IMR-90 (cell line): ENCODE data around the gene NT5DC2. TPM values are rescaled to one million over a fixed set of nuclear protein-coding genes. Genes with fewer than 3 reads are reported as not detected.

Experiments
- ATAC-seq: fragments of 200-7000 bp; cut with Tn5 transposase; 2 replicates; pipeline ENCODE4 v1.9.1; 2020; ENCODE audit warnings: low read depth, mild to moderate bottlenecking, moderate library complexity
- BruUV-seq: library from RNA; stranded (reverse); fragments of 400-500 nt; replicated peaks from 2 replicates; lab custom pipeline; 2021; lab: Mats Ljungman, UMichigan
- CTCF ChIA-PET: fragments of 300-600 bp; formaldehyde crosslinking; extraction: SDS; loops from one replicate; lab custom pipeline; 2021; ENCODE audit warnings: antibody characterized with exemption; lab: Yijun Ruan, JAX
- POLR2A ChIA-PET: fragments of 300-600 bp; sonication (Branson Sonifier 250); formaldehyde crosslinking; loops from one replicate; lab custom pipeline; 2022; ENCODE audit warnings: antibody characterized with exemption; ENCODE audit not compliant: unreplicated experiment; lab: Charles Lee
- DNase-seq: peaks from one replicate; pipeline ENCODE4 v3.0.0; 2013
- H2AFZ ChIP-seq: replicated peaks from 2 replicates; pipeline ENCODE3; 2013; ENCODE audit warnings: low read length, mild to moderate bottlenecking; ENCODE audit not compliant: poor library complexity
- H2AK5ac ChIP-seq: 2 replicates; pipeline ENCODE4 v1.6.1; 2013; ENCODE audit warnings: low read depth, low read length, inconsistent platforms
- H2AK9ac ChIP-seq: replicated peaks from 2 replicates; pipeline ENCODE3; 2013; ENCODE audit warnings: mild to moderate bottlenecking, low read depth, low read length, moderate library complexity; ENCODE audit not compliant: poor library complexity
- H2BK120ac ChIP-seq: 2 replicates; pipeline ENCODE4 v1.6.1; 2013; ENCODE audit warnings: low read depth, low read length, inconsistent platforms
- H2BK15ac ChIP-seq: 3 replicates; pipeline ENCODE4 v1.6.1; 2013; ENCODE audit warnings: low read depth, low read length, inconsistent platforms
- H2BK20ac ChIP-seq: 2 replicates; pipeline ENCODE4 v1.6.1; 2013; ENCODE audit warnings: low read depth, mild to moderate bottlenecking, inconsistent platforms, low read length, moderate library complexity
- H2BK5ac ChIP-seq: 2 replicates; pipeline ENCODE4 v1.6.1; 2013; ENCODE audit warnings: mild to moderate bottlenecking, low read depth, low read length, inconsistent platforms; ENCODE audit not compliant: poor library complexity, severe bottlenecking
- H3K14ac ChIP-seq: replicated peaks from 2 replicates; pipeline ENCODE4 v1.6.1; 2013; ENCODE audit warnings: low read depth, low read length, inconsistent platforms
- H3K18ac ChIP-seq: 2 replicates; pipeline ENCODE4 v1.6.1; 2013; ENCODE audit warnings: low read depth, low read length, control low read depth
- H3K23ac ChIP-seq: 2 replicates; pipeline ENCODE4 v1.6.1; 2013; ENCODE audit warnings: low read depth, low read length, inconsistent platforms
- H3K27ac ChIP-seq: 2 replicates; pipeline ENCODE4 v1.5.1; 2013; ENCODE audit warnings: mild to moderate bottlenecking, control low read depth, low read length; ENCODE audit not compliant: insufficient read depth
- H3K27me3 ChIP-seq: 2 replicates; pipeline ENCODE4 v1.6.1; 2013; ENCODE audit warnings: low read length; ENCODE audit not compliant: control insufficient read depth, insufficient read depth
- H3K36me3 ChIP-seq: 2 replicates; pipeline ENCODE4 v1.6.1; 2013; ENCODE audit warnings: low read length, mixed read lengths; ENCODE audit not compliant: control insufficient read depth, insufficient read depth
- H3K4ac ChIP-seq: 2 replicates; pipeline ENCODE4 v1.6.1; 2013; ENCODE audit warnings: low read depth, low read length, inconsistent platforms
- H3K4me1 ChIP-seq: 2 replicates; pipeline ENCODE4 v1.6.1; 2013; ENCODE audit warnings: low read length, mixed read lengths; ENCODE audit not compliant: control insufficient read depth, insufficient read depth
- H3K4me2 ChIP-seq: 2 replicates; pipeline ENCODE4 v1.6.1; 2013; ENCODE audit warnings: low read depth, mild to moderate bottlenecking, control low read depth, low read length, moderate library complexity
- H3K4me3 ChIP-seq: 2 replicates; pipeline ENCODE4 v1.5.1; 2013; ENCODE audit warnings: low read depth, mild to moderate bottlenecking, control low read depth, low read length, moderate library complexity; ENCODE audit not compliant: insufficient read depth
- H3K56ac ChIP-seq: 2 replicates; pipeline ENCODE4 v1.6.1; 2013; ENCODE audit warnings: low read length, inconsistent platforms; ENCODE audit not compliant: insufficient read depth; ENCODE audit errors: extremely low read depth
- H3K79me1 ChIP-seq, 2 experiments: 2 replicates each; pipeline ENCODE4 v1.6.1; 2013; ENCODE audit warnings: low read length in 2 of 2, inconsistent platforms in 1 of 2, low read depth in 1 of 2
- H3K9ac ChIP-seq: 2 replicates; pipeline ENCODE4 v1.6.1; 2013; ENCODE audit warnings: low read depth, low read length, control low read depth
- H3K9me1 ChIP-seq: 2 replicates; pipeline ENCODE4 v1.6.1; 2013; ENCODE audit warnings: low read length, inconsistent platforms; ENCODE audit not compliant: insufficient read depth
- H3K9me3 ChIP-seq: 2 replicates; pipeline ENCODE4 v1.6.1; 2013; ENCODE audit warnings: low read length; ENCODE audit not compliant: control insufficient read depth, insufficient read depth
- H4K20me1 ChIP-seq: 2 replicates; pipeline ENCODE4 v1.6.1; 2013; ENCODE audit warnings: low read length, inconsistent platforms; ENCODE audit not compliant: insufficient read depth
- H4K5ac ChIP-seq: 2 replicates; pipeline ENCODE4 v1.6.1; 2013; ENCODE audit warnings: mild to moderate bottlenecking, low read depth, low read length, control low read depth
- H4K8ac ChIP-seq, 2 experiments: 2 replicates each; pipeline ENCODE4 v1.6.1; 2013; ENCODE audit warnings: low read depth in 2 of 2, low read length in 2 of 2, control low read depth in 1 of 2, inconsistent platforms in 1 of 2
- H4K91ac ChIP-seq: 2 replicates; pipeline ENCODE4 v1.6.1; 2013; ENCODE audit warnings: low read depth, low read length, inconsistent platforms; ENCODE audit not compliant: insufficient read depth
- BHLHE40 ChIP-seq: fragments of 150-350 bp; IDR thresholded peaks from 2 replicates; pipeline ENCODE4 v1.6.1; 2016; ENCODE audit warnings: mild to moderate bottlenecking, low read depth, low read length
- CEBPB ChIP-seq: IDR thresholded peaks from 2 replicates; pipeline ENCODE4 v1.6.1; 2012; ENCODE audit warnings: low read depth, low read length, improper control_type of control experiment
- MAZ ChIP-seq: IDR thresholded peaks from 2 replicates; pipeline ENCODE4 v1.6.1; 2012; ENCODE audit warnings: low read depth, mild to moderate bottlenecking, low read length, improper control_type of control experiment, moderate library complexity, borderline replicate concordance
- MXI1 ChIP-seq: IDR thresholded peaks from 2 replicates; pipeline ENCODE4 v1.6.1; 2012; ENCODE audit warnings: low read depth, mild to moderate bottlenecking, low read length, moderate library complexity, borderline replicate concordance
- NFE2L2 ChIP-seq: fragments of 150-350 bp; IDR thresholded peaks from 2 replicates; pipeline ENCODE4 v1.6.1; 2016; ENCODE audit warnings: low read depth, mild to moderate bottlenecking, low read length
- RAD21 ChIP-seq: IDR thresholded peaks from 2 replicates; pipeline ENCODE4 v1.6.1; 2012; ENCODE audit warnings: low read length, improper control_type of control experiment
- SMC3 ChIP-seq: fragments of 150-350 bp; IDR thresholded peaks from 2 replicates; pipeline ENCODE4 v1.6.1; 2016; ENCODE audit warnings: low read depth, mild to moderate bottlenecking, antibody characterized with exemption, low read length, moderate library complexity
- WGBS, 2 experiments: methylation state at CpG; one replicate each; pipeline versions ENCODE4 v1.1.5 to v1.1.7; 2013; ENCODE audit warnings: missing lambda C conversion rate in 2 of 2; ENCODE audit not compliant: insufficient read length in 1 of 2; ENCODE audit errors: extremely low coverage in 2 of 2; 5-methylcytosine and 5-hydroxymethylcytosine counted together
- dilution Hi-C: fragments of 300-500 bp; cut with HindIII; formaldehyde crosslinking; loops from one replicate; pipeline ENCODE4 v1.14.3; 2018; ENCODE audit warnings: low sequenced_read_pairs; ENCODE audit not compliant: unreplicated experiment
- in situ Hi-C: fragments of 300-500 bp; cut with MboI; formaldehyde crosslinking; loops from 3 replicates; pipeline ENCODE4 v1.14.3; 2019; ENCODE audit warnings: low sequenced_read_pairs, inconsistent platforms, mixed read lengths
- intact Hi-C: fragments of 100-400 bp; cut with micrococcal nuclease; formaldehyde crosslinking; loops from 2 replicates; pipeline ENCODE4 v1.10.0; 2022
- polyA plus RNA-seq, 3 experiments: library from polyadenylated mRNA; depleted of rRNA; stranded (reverse); fragments of >200 nt; gene quantifications; 2 replicates each; pipeline ENCODE4 v1.2.3, GENCODE V29; 2012; ENCODE audit warnings: low replicate concordance in 1 of 3
- total RNA-seq: library from RNA; depleted of rRNA; stranded (reverse); fragments of >200 nt; gene quantifications from 2 replicates; pipeline ENCODE4 v1.2.3, GENCODE V29; 2012
- TF ChIP-seq, protein P1 (sequence below): conservative IDR thresholded peaks from 2 replicates; pipeline ENCODE4 v1.5.1; 2012; ENCODE audit warnings: mild to moderate bottlenecking, low read depth, low read length, improper control_type of control experiment
- TF ChIP-seq, protein P2 (sequence below): fragments of 150-350 bp; IDR thresholded peaks from 2 replicates; pipeline ENCODE4 v1.6.1; 2016; ENCODE audit warnings: low read depth, mild to moderate bottlenecking, low read length, moderate library complexity, borderline replicate concordance

Gene NT5DC2
- total and polyA plus RNA-seq, 2 of the 4 experiments (the other 2 are of a cell fraction), result 161 to 200 TPM

DNA sequence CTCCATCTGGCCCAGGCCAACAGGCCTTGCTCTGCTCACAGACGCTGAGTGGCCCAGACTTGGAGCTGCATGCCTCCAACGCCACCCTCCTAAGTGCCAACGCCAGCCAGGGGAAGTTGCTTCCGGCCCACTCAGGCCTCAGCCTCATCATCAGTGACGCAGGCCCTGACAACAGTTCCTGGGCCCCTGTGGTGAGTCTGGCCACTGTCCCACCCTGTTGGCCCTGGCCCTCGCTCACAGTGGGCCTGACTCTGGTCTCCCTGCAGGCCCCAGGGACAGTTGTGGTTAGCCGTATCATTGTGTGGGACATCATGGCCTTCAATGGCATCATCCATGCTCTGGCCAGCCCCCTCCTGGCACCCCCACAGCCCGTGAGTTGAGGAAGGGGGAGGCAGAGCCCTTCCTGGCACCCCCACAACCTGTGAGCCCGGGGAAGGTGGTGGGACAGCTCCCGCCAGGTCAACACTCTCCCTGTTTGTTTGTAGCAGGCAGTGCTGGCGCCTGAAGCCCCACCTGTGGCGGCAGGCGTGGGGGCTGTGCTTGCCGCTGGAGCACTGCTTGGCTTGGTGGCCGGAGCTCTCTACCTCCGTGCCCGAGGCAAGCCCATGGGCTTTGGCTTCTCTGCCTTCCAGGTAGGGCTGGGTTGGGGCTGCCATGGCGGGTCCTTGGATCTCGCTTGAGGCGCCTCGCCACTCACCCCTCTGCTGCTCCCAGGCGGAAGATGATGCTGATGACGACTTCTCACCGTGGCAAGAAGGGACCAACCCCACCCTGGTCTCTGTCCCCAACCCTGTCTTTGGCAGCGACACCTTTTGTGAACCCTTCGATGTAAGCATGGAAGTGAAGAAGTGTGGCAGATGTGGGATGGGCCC lies 10.0 kb downstream of the NT5DC2 start (continued):
- TF ChIP-seq, protein P1, sequence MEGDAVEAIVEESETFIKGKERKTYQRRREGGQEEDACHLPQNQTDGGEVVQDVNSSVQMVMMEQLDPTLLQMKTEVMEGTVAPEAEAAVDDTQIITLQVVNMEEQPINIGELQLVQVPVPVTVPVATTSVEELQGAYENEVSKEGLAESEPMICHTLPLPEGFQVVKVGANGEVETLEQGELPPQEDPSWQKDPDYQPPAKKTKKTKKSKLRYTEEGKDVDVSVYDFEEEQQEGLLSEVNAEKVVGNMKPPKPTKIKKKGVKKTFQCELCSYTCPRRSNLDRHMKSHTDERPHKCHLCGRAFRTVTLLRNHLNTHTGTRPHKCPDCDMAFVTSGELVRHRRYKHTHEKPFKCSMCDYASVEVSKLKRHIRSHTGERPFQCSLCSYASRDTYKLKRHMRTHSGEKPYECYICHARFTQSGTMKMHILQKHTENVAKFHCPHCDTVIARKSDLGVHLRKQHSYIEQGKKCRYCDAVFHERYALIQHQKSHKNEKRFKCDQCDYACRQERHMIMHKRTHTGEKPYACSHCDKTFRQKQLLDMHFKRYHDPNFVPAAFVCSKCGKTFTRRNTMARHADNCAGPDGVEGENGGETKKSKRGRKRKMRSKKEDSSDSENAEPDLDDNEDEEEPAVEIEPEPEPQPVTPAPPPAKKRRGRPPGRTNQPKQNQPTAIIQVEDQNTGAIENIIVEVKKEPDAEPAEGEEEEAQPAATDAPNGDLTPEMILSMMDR, result no peak

DNA sequence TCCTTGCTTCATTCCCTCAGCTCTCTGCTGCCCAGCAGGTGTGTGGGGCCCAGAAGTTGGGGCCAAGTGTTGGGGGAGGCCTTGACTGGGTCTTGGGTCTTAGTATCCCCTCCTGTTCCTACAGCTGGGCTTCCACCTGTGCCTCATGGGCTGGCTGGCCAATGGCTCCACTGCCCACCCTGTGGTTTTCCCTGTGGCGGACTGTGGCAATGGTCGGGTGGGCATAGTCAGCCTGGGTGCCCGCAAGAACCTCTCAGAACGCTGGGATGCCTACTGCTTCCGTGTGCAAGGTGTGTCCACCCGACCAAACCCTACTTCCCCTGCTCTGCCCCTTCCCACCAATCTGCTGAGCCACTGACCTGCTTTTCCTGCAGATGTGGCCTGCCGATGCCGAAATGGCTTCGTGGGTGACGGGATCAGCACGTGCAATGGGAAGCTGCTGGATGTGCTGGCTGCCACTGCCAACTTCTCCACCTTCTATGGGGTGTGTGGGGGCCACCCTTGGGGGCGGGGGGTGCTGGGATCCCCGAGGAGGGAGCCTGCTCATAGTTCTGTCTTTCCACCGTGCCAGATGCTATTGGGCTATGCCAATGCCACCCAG lies 10.9 kb downstream of the NT5DC2 start:
- in situ Hi-C loops (no loop called here), dilution Hi-C loops (no loop called here), intact Hi-C loops (no loop called here)
- no peak for ATAC-seq
- H3K79me1 ChIP-seq, result peaks cover 0 to 24% of the 10 kb centered on the region in 2 experiments; a peak in 3 of 4 replicates
- 96% methylated on average over 4 of the region's 14 CpGs; no CpG with 5 or more reads in 1 of the 2 experiments for WGBS, 2 experiments
- no peak overlapping the region for H3K56ac ChIP-seq
- no peak overlapping the region for H2BK120ac ChIP-seq
- H3K4ac ChIP-seq, result no peak overlapping the region
- H2AFZ ChIP-seq, result no peak overlapping the region
- DNase-seq, result no peak
- H2BK20ac ChIP-seq, result no peak overlapping the region
- H3K9me1 ChIP-seq, result peaks cover 11% of the 10 kb centered on the region
- no peak overlapping the region for H4K91ac ChIP-seq
- no peak overlapping the region for H4K8ac ChIP-seq
- peaks cover 10% of the 10 kb centered on the region for H4K20me1 ChIP-seq
- BruUV-seq, result no TSS peak
- no peak overlapping the region for H2AK5ac ChIP-seq
- H3K23ac ChIP-seq, result no peak overlapping the region
- H3K14ac ChIP-seq, result no peak overlapping the region
- H2BK5ac ChIP-seq, result no peak overlapping the region
- peaks cover 43% of the 10 kb centered on the region for H3K36me3 ChIP-seq
- no peak overlapping the region for H3K4me2 ChIP-seq
- H3K27me3 ChIP-seq, result no peaks in the 10 kb centered on the region; the same call in 1 of the 2 replicates
- H3K4me1 ChIP-seq, result peaks cover 2% of the 10 kb centered on the region; the same call in 1 of the 2 replicates
- no peak overlapping the region for H2AK9ac ChIP-seq
- ChIA-PET POLR2A (no interaction called here), CTCF (no interaction called here)
- no peak overlapping the region for H3K4me3 ChIP-seq
- no peaks in the 10 kb centered on the region for H3K9me3 ChIP-seq
- no peak overlapping the region for H3K27ac ChIP-seq
- H2BK15ac ChIP-seq, result no peak overlapping the region
- H4K5ac ChIP-seq, result no peak overlapping the region
- no peak overlapping the region for H3K9ac ChIP-seq
- no peak overlapping the region for H3K18ac ChIP-seq
- TF ChIP-seq BHLHE40 (no peak), CEBPB (no peak), NFE2L2 (no peak), SMC3 (no peak), MXI1 (no peak), RAD21 (no peak), MAZ (no peak)
- TF ChIP-seq, protein P2, sequence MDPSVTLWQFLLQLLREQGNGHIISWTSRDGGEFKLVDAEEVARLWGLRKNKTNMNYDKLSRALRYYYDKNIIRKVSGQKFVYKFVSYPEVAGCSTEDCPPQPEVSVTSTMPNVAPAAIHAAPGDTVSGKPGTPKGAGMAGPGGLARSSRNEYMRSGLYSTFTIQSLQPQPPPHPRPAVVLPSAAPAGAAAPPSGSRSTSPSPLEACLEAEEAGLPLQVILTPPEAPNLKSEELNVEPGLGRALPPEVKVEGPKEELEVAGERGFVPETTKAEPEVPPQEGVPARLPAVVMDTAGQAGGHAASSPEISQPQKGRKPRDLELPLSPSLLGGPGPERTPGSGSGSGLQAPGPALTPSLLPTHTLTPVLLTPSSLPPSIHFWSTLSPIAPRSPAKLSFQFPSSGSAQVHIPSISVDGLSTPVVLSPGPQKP, result no peak
